ENCODE results near the gene PHACTR4.
"Not testable (repeated sequence)": the region's sequence is repeated elsewhere in the genome, so short reads cannot be mapped to it uniquely, and the experiment has no call there.

The PHACTR4 gene

GRCh38 chr1:28369371-28370238 is at the start of gene PHACTR4:
Gene PHACTR4 (plus strand): TSS chr1:28369740. CDS start chr1:28407448, 37,708 bp downstream.
- peak; percentile 40 to 90 (median 82) for DNase-seq

GRCh38 chr1:28322194-28322593 is 47.3 kb upstream of the PHACTR4 start:
- DNase-seq: no peak

GRCh38 chr1:28323720-28324119 is 45.8 kb upstream of the PHACTR4 start:
- DNase-seq: no peak

- DNase-seq: no peak
These were observed 43.0 kb upstream of the PHACTR4 start for GRCh38 chr1:28326515-28326914.

- DNase-seq: no peak
These were observed 42.6 kb upstream of the PHACTR4 start for GRCh38 chr1:28326984-28327383.

- not testable (repeated sequence) for DNase-seq
These were observed 42.1 kb upstream of the PHACTR4 start for GRCh38 chr1:28327431-28327830.

- DNase-seq: no peak
These were observed 41.3 kb upstream of the PHACTR4 start for GRCh38 chr1:28328228-28328648.

GRCh38 chr1:28329395-28330153 is 40.0 kb upstream of the PHACTR4 start:
- peak in 3 of 14 donors; percentile 4 to 17 (median 8) for DNase-seq

GRCh38 chr1:28338897-28339296 is 30.6 kb upstream of the PHACTR4 start:
- DNase-seq: no peak

- no peak for DNase-seq
These were observed 30.0 kb upstream of the PHACTR4 start for GRCh38 chr1:28339551-28339950.

GRCh38 chr1:28340221-28340974 is 29.1 kb upstream of the PHACTR4 start:
- no peak for DNase-seq

- DNase-seq: no peak
These were observed 27.9 kb upstream of the PHACTR4 start for GRCh38 chr1:28341591-28341990.

GRCh38 chr1:28343405-28343804 is 26.1 kb upstream of the PHACTR4 start:
- DNase-seq: no peak

- not testable (repeated sequence) for DNase-seq
These were observed 16.2 kb upstream of the PHACTR4 start for GRCh38 chr1:28353248-28353810.

GRCh38 chr1:28354121-28354520 is 15.4 kb upstream of the PHACTR4 start:
- no peak for DNase-seq

GRCh38 chr1:28358716-28359115 is 10.8 kb upstream of the PHACTR4 start:
- no peak for DNase-seq

- DNase-seq: peak in 9 of 14 donors; percentile 0 to 28 (median 15)
These were observed 9.8 kb upstream of the PHACTR4 start for GRCh38 chr1:28359592-28360239.

- no peak for DNase-seq
These were observed 4.7 kb upstream of the PHACTR4 start for GRCh38 chr1:28364888-28365287.

GRCh38 chr1:28365864-28366263 is 3.7 kb upstream of the PHACTR4 start:
- no peak for DNase-seq

GRCh38 chr1:28368608-28369007 is 932 bp upstream of the PHACTR4 start:
- not testable (repeated sequence) for DNase-seq

GRCh38 chr1:28370239-28371009 is 884 bp downstream of the PHACTR4 start:
- DNase-seq: peak in 6 of 14 donors; percentile 13 to 42 (median 28)
